Measurements from ENCODE around the gene HDAC7. TPM values are rescaled to one million over a fixed set of nuclear protein-coding genes. Genes with fewer than 3 reads are reported as not detected.

The HDAC7 gene
- total and polyA plus RNA-seq, 8 donors = 17.9 to 48.1 (median 23.2) TPM

DNA sequence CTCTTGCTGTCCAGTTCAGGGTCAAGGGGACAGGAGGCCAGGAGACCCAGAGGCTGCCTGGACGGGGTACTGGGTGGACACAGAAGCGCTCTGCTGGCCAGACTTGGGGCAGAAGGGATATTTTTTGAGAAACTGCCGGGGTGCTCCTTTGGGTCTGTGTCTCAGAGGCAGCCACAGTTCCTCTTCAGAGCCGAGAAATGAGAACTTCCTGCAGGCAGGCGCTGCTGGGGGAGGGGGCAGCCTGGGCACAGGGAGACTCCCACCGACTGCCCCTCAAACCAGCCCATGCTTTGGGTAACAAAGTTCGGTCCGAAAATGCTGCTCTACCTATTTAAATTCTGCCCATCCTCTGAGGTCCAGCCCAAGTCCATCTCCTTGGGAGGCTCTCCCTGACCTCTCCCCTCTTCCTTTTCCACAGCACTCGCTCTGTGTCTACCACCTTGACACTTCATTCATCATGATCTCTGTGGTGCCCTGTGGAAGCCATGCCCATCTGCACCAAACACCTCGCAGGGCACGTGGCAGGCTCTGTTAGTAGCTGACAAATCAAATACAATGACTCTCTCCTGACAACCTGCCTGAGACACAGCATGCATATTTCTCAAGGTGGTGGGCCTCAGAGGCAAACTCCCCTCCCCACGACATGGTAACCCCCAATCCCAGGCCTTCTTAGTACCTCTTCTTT, 16.4 kb downstream of the HDAC7 start:
- Histone ChIP-seq H3K36me3 (no peaks in the 10 kb centered on the region), H3K27ac (peak overlapping the region in 3 of 4 donors; percentile 56 to 81 (median 78)), H3K4me3 (no peak overlapping the region), H3K4me1 (peaks cover 0 to 40% (median 0%) of the 10 kb centered on the region in 3 donors), H3K27me3 (no peaks in the 10 kb centered on the region), H3K9me3 (no peaks in the 10 kb centered on the region)
- no peak for FAIRE-seq
- no peak for ATAC-seq
- 75% methylated on average over 12 of the region's 12 CpGs for WGBS, 2 donors
- intact Hi-C loops (cut with DNase I) = no loop called here
- TF ChIP-seq, protein P1, sequence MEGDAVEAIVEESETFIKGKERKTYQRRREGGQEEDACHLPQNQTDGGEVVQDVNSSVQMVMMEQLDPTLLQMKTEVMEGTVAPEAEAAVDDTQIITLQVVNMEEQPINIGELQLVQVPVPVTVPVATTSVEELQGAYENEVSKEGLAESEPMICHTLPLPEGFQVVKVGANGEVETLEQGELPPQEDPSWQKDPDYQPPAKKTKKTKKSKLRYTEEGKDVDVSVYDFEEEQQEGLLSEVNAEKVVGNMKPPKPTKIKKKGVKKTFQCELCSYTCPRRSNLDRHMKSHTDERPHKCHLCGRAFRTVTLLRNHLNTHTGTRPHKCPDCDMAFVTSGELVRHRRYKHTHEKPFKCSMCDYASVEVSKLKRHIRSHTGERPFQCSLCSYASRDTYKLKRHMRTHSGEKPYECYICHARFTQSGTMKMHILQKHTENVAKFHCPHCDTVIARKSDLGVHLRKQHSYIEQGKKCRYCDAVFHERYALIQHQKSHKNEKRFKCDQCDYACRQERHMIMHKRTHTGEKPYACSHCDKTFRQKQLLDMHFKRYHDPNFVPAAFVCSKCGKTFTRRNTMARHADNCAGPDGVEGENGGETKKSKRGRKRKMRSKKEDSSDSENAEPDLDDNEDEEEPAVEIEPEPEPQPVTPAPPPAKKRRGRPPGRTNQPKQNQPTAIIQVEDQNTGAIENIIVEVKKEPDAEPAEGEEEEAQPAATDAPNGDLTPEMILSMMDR (IDR thresholded peaks at IDR 0.05) = no peak
- DNase-seq = no peak

DNA sequence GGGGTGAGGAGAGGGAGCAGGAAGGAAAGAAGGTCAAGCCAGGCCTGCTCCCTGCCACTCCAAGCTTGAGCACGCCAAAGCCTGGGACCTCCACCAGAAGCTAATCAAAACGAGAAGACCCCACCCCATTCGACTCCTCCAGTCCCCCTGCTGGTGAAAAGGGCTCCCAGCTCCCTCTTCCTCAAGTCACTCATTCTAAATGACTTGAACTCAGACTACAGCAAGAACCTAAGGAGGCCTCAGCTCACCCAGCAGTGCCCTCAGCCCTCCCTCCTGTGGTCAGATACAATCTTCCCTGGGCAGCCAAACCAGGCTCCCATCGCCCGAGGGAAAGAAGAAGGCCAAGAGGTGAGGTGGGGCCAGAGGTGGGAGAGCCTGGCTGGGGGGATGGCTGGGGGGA, 17.4 kb downstream of the HDAC7 start:
- Histone ChIP-seq H3K4me3 (no peak overlapping the region), H3K36me3 (no peaks in the 10 kb centered on the region), H3K4me1 (peaks cover 0 to 32% (median 0%) of the 10 kb centered on the region in 3 donors), H3K27me3 (no peaks in the 10 kb centered on the region), H3K9me3 (no peaks in the 10 kb centered on the region), H3K27ac (peak overlapping the region; percentile 46 to 81 (median 67))
- ATAC-seq (peak in 1 of 4 donors; percentile 5), DNase-seq (no peak), FAIRE-seq (no peak)
- intact Hi-C loops (cut with DNase I) = no loop called here
- WGBS, 2 donors = 46 to 52% methylated on average over 5 of the region's 5 CpGs
- TF ChIP-seq, protein P1 (IDR thresholded peaks at IDR 0.05) = no peak

DNA sequence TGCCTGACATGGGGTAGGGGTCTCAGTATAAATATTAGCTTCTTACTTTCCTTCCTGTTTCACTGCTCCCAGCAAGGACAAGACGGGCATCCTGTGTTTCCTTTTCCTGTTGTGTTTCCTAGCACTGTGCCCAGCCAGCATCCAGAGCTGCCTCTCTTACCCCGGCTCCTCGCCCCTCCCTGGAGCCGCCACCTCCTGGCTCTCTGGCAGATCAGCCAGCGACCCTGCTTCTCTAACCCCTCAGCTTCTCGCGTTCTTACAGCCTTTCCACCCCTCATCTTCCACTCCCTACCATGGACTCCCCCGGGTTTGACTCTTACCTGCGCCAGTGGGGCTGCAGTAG, 17.8 kb downstream of the HDAC7 start:
- H3K4me1 ChIP-seq = peaks cover 0 to 27% (median 0%) of the 10 kb centered on the region in 3 donors

DNA sequence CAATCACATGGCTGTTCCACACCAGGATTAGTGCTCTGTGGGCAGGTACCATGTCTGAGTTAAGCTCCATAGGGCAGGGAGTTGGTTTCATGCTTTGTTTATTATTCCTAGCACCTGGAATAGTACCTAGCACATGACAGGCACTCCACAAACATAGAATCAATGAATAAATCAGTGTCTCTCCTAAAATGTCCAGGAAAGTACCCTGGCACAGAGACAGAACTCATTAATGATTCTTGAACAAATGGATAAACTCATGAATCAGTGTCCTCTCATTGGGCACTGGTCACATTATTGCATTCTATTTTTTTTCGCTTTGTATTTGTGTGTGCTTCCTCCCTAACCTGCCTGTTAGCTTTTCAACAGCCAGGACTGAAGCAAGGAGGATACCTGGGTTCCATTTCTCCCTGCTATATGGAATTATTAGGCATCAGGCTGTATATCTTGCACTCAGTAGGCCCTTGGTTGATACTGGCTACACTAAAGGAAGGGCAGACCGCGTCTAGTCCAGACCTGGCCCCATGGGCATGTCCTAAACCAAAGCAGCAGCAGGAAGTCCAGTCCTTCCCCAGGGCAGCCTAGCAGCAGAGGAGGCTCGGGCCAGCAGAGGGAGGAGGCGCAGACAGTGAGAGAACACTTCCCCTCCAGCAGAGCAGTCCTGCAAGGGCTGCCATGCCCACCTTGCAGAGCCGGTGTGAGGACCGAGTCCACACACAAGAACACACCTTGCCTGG, 18.4 kb downstream of the HDAC7 start:
- intact Hi-C loops (cut with DNase I) = no loop called here
- ATAC-seq (peak; percentile 52 to 76 (median 66)), DNase-seq (no peak), FAIRE-seq (no peak)
- no peaks in the 10 kb centered on the region for H3K9me3 ChIP-seq
- H3K27me3 ChIP-seq = no peaks in the 10 kb centered on the region
- peaks cover 0 to 27% (median 0%) of the 10 kb centered on the region in 3 donors for H3K4me1 ChIP-seq
- no peak overlapping the region for H3K4me3 ChIP-seq
- 47 to 59% methylated on average over 7 of the region's 7 CpGs for WGBS, 2 donors
- TF ChIP-seq, protein P1 (IDR thresholded peaks at IDR 0.05) = no peak
- H3K36me3 ChIP-seq = no peaks in the 10 kb centered on the region
- H3K27ac ChIP-seq = peak overlapping the region; percentile 46 to 81 (median 67)

More for the DNA sequence above, 17.8 kb downstream of the HDAC7 start:
- ATAC-seq (peak in 2 of 4 donors; percentile 3 to 23), FAIRE-seq (no peak), DNase-seq (no peak)
- Histone ChIP-seq H3K27ac (peak overlapping the region; percentile 46 to 81 (median 67)), H3K4me3 (no peak overlapping the region), H3K36me3 (no peaks in the 10 kb centered on the region), H3K9me3 (no peaks in the 10 kb centered on the region), H3K27me3 (no peaks in the 10 kb centered on the region)
- 62 to 68% methylated on average over 9 of the region's 9 CpGs for WGBS, 2 donors
- intact Hi-C loops (cut with DNase I) = no loop called here
- TF ChIP-seq, protein P1 (IDR thresholded peaks at IDR 0.05) = no peak

All from pancreas (tissue), 10 donors.